Activated CD4-positive, alpha-beta T cell treated with anti-CD3 and anti-CD28 coated beads, Interleukin-2, amount 50 U/mL, for 16 hours (primary cell): ENCODE data around the gene C6orf58.

Source experiments
- DNase-seq: peaks from one replicate; pipeline ENCODE4 v3.0.0-alpha.2; 2020

The C6orf58 gene

GRCh38 chr6:127576874-127577273 lies at the start of gene C6orf58:
Gene C6orf58, plus strand, starts transcription at chr6:127577174. Its CDS starts 12 bp downstream, at chr6:127577186.
- DNase-seq: no peak

- DNase-seq: no peak
Observed at GRCh38 chr6:127533011-127533410, 44.0 kb upstream of the C6orf58 start.

GRCh38 chr6:127533736-127534135 lies 43.2 kb upstream of the C6orf58 start:
- DNase-seq: no peak

- no peak for DNase-seq
Observed at GRCh38 chr6:127538750-127539264, 38.2 kb upstream of the C6orf58 start.

- peak; percentile 10 for DNase-seq
Observed at GRCh38 chr6:127539272-127539671, 37.7 kb upstream of the C6orf58 start.

GRCh38 chr6:127547215-127547614 lies 29.8 kb upstream of the C6orf58 start:
- peak; percentile 14 for DNase-seq

- no peak for DNase-seq
Observed at GRCh38 chr6:127547904-127548649, 28.9 kb upstream of the C6orf58 start.

GRCh38 chr6:127550403-127550802 lies 26.6 kb upstream of the C6orf58 start:
- no peak for DNase-seq

- peak; percentile 47 for DNase-seq
Observed at GRCh38 chr6:127554435-127555006, 22.5 kb upstream of the C6orf58 start.

- DNase-seq: no peak
Observed at GRCh38 chr6:127561660-127562059, 15.3 kb upstream of the C6orf58 start.

- no peak for DNase-seq
Observed at GRCh38 chr6:127564761-127565160, 12.2 kb upstream of the C6orf58 start.

GRCh38 chr6:127566119-127566518 lies 10.9 kb upstream of the C6orf58 start:
- DNase-seq: no peak

- DNase-seq: no peak
Observed at GRCh38 chr6:127566651-127567050, 10.3 kb upstream of the C6orf58 start.

- no peak for DNase-seq
Observed at GRCh38 chr6:127567476-127567875, 9.5 kb upstream of the C6orf58 start.

GRCh38 chr6:127570739-127571389 lies 6.1 kb upstream of the C6orf58 start:
- DNase-seq: peak; percentile 62

GRCh38 chr6:127578900-127579299 lies 1.9 kb downstream of the C6orf58 start:
- peak; percentile 24 for DNase-seq

GRCh38 chr6:127581576-127581975 lies 4.6 kb downstream of the C6orf58 start:
- DNase-seq: no peak

GRCh38 chr6:127582777-127583462 lies 5.9 kb downstream of the C6orf58 start:
- DNase-seq: peak; percentile 13

GRCh38 chr6:127585123-127585522 lies 8.1 kb downstream of the C6orf58 start:
- no peak for DNase-seq

GRCh38 chr6:127586372-127586771 lies 9.4 kb downstream of the C6orf58 start:
- no peak for DNase-seq

GRCh38 chr6:127587875-127588274 lies 10.9 kb downstream of the C6orf58 start:
- no peak for DNase-seq

- DNase-seq: no peak
Observed at GRCh38 chr6:127589135-127589534, 12.2 kb downstream of the C6orf58 start.

- no peak for DNase-seq
Observed at GRCh38 chr6:127590344-127590743, 13.4 kb downstream of the C6orf58 start.
